GM18868 (cell line): ENCODE data around the gene CROCC2.

Experiments used
- ATAC-seq: cut with Tn5 transposase; IDR thresholded peaks from one replicate; pipeline ENCODE4 v1.9.1; 2021; ENCODE audit warnings: mild to moderate bottlenecking, moderate library complexity; ENCODE audit not compliant: unreplicated experiment

Gene CROCC2

GRCh38 chr2:241008711-241009121 is 102.6 kb downstream of the CROCC2 start:
- ATAC-seq, result no peak

- ATAC-seq, result no peak
These were observed 103.1 kb downstream of the CROCC2 start for GRCh38 chr2:241009191-241009590.

GRCh38 chr2:241009601-241010530 is 103.7 kb downstream of the CROCC2 start:
- no peak for ATAC-seq

- ATAC-seq, result no peak
These were observed 104.6 kb downstream of the CROCC2 start for GRCh38 chr2:241010531-241011295.

GRCh38 chr2:241011296-241011600 is 105.1 kb downstream of the CROCC2 start:
- no peak for ATAC-seq

GRCh38 chr2:241011751-241012510 is 105.8 kb downstream of the CROCC2 start:
- no peak for ATAC-seq

- ATAC-seq, result no peak
These were observed 108.1 kb downstream of the CROCC2 start for GRCh38 chr2:241014224-241014623.

- no peak for ATAC-seq
These were observed 108.6 kb downstream of the CROCC2 start for GRCh38 chr2:241014764-241015163.

GRCh38 chr2:241015439-241015838 is 109.3 kb downstream of the CROCC2 start:
- ATAC-seq, result no peak

GRCh38 chr2:241017228-241017940 is 111.2 kb downstream of the CROCC2 start:
- no peak for ATAC-seq

- ATAC-seq, result no peak
These were observed 112.1 kb downstream of the CROCC2 start for GRCh38 chr2:241018051-241018891.

GRCh38 chr2:241019441-241020139 is 113.5 kb downstream of the CROCC2 start:
- ATAC-seq, result no peak

- no peak for ATAC-seq
These were observed 114.1 kb downstream of the CROCC2 start for GRCh38 chr2:241020201-241020600.

- no peak for ATAC-seq
These were observed 114.6 kb downstream of the CROCC2 start for GRCh38 chr2:241020629-241021190.

GRCh38 chr2:241025639-241026038 is 119.5 kb downstream of the CROCC2 start:
- no peak for ATAC-seq

- no peak for ATAC-seq
These were observed 123.6 kb downstream of the CROCC2 start for GRCh38 chr2:241029599-241030332.

- ATAC-seq, result no peak
These were observed 124.2 kb downstream of the CROCC2 start for GRCh38 chr2:241030333-241030680.

- no peak for ATAC-seq
These were observed 124.7 kb downstream of the CROCC2 start for GRCh38 chr2:241030883-241031282.
